Measurements from ENCODE around the gene PLD1.

Gene PLD1

GRCh38 chr3:171836855-171837254 is 26.6 kb upstream of the PLD1 start:
- DNase-seq (ENCODE audit: low spot score): no peak

- DNase-seq (ENCODE audit: low spot score): no peak
Observed at GRCh38 chr3:171835613-171836012, 25.3 kb upstream of the PLD1 start.

- no peak for DNase-seq (ENCODE audit: low spot score)
Observed at GRCh38 chr3:171835116-171835515, 24.8 kb upstream of the PLD1 start.

- DNase-seq (ENCODE audit: low spot score): no peak
Observed at GRCh38 chr3:171834461-171834801, 24.1 kb upstream of the PLD1 start.

- peak; percentile 33 for DNase-seq (ENCODE audit: low spot score)
Observed at GRCh38 chr3:171833789-171834460, 23.6 kb upstream of the PLD1 start.

GRCh38 chr3:171832989-171833388 is 22.7 kb upstream of the PLD1 start:
- no peak for DNase-seq (ENCODE audit: low spot score)

- no peak for DNase-seq (ENCODE audit: low spot score)
Observed at GRCh38 chr3:171831936-171832335, 21.7 kb upstream of the PLD1 start.

GRCh38 chr3:171830518-171830875 is 20.2 kb upstream of the PLD1 start:
- DNase-seq (ENCODE audit: low spot score): no peak

GRCh38 chr3:171829841-171830517 is 19.7 kb upstream of the PLD1 start:
- peak; percentile 57 for DNase-seq (ENCODE audit: low spot score)

GRCh38 chr3:171828902-171829770 is 18.9 kb upstream of the PLD1 start:
- DNase-seq (ENCODE audit: low spot score): no peak

DNA sequence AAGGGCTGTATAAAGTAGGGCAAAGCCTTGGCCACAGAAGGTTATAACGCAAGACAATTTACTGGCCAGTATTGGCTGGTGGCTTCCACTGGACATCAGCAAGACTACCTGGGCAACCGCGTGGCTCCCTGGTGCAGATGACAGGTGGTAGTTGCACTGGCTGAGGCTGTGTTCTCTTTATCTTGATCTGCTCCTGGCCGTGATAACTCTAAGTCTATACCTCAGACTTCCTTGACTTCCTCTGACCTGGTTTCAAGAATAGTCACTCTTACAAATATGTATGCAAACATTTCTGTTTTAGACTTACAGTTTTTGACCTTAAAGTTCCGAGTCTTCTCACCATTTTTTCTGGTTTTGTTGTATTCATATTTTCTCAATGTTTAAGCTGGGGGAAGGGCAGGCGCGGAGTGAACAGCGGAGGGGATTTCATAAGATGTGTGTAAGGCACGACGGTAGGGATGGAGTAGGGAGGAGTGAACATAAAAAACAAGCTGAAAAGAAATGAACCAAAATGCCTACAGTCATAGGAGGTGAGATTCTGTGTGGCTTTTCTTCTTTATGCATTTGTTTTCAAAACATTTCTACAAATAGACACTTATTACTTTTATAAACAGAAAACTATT is 17.7 kb upstream of the PLD1 start:
- DNase-seq (ENCODE audit: low spot score): no peak

DNA sequence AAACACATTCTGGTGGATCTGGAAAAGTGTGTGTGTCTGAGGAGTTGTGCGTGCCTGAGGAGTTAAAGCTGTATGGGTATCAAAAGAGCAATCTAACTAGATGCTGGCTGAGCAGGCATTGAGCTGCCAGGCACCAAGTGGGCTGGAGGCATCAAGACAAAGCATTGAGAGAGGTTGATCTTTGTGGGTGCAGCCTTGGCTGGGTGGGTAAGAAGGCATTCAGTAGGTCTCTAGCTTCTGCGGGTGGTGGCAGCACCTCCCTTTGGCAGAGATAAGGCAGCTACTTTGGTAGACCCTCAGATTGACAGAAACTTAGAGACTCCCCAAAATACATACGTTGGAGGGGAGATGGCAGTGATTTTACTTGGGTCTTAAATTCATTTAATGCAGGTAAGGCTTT is 17.1 kb upstream of the PLD1 start:
- no peak for DNase-seq (ENCODE audit: low spot score)

DNA sequence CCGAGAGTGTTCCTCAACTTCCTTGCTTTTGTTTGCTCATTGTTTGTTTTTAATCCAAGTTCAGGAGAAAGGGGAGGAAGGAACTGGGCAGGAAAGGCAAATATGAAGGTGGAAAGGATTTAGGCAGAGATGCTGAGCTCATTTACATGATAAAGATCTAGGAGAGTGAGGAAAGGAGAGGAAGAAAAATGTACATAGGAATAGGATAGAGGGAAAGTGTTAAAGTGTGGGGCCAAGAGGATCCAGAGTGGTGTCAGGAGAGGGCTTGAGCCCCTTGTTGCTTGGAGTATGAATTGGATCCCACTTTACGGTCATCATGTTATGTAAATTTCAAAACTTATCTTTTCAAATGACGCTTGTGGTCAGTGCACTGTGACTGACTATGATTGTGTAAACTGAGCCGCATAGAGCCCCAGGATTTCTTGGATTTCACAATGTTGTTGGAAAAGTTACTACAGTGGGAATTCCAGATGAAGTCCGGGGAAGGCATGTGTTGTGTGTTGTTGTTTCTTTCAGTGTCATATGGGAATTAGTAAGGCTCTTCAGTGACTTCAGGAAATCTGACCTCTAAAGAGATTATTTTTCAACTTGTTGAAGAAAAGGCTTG is 15.0 kb upstream of the PLD1 start:
- DNase-seq (ENCODE audit: low spot score): no peak

- no peak for DNase-seq (ENCODE audit: low spot score)
Observed at GRCh38 chr3:171824824-171825221, 14.5 kb upstream of the PLD1 start.

DNA sequence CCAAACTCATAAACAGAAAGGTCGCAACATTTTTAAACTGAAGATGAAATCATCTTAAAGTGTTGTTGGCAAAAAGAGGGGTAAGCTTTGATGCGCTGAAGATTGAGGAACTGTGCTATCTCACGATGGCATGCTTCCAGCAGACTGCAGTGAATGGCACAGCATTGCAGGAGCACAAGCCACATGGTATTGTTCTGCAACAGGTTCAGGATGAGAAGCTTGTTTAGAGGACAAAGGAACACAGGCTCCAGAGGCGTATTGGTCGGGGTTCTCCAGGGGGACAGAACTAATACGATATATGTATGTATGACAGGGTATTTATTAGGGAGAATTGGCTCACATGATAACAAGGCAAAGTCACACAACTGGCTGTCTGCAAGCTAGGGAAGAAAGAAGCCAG is 13.8 kb upstream of the PLD1 start:
- no peak for DNase-seq (ENCODE audit: low spot score)

GRCh38 chr3:171822431-171823106 is 12.3 kb upstream of the PLD1 start:
- no peak for DNase-seq (ENCODE audit: low spot score)

DNA sequence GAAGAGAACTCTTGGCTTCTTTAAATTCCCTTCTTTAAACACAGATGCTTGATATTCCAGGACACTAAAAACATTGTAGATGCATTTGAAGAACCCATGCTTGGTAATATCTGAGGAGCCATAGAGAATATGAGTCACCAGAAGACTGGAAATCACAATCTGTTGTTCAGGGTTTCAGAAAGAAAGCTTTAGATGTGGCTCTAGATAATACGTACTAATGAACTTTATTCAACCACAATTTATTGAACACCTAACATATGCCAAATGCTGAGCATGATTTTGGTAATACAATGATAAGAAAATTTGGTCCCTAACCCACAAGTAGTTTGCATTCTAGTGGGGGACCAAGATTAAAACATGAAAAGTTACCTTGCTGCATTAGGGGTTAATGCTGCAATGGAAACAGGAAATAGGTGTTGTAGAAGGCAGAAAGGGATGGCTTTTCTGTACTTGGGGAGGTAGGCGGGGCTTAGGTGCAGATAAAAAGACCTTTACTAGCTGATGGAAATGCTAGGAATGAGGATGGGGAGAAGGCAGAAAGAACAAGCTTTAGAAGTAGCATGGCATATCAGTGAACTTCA is 11.6 kb upstream of the PLD1 start:
- no peak for DNase-seq (ENCODE audit: low spot score)

- no peak for DNase-seq (ENCODE audit: low spot score)
Observed at GRCh38 chr3:171821044-171821443, 10.8 kb upstream of the PLD1 start.

DNA sequence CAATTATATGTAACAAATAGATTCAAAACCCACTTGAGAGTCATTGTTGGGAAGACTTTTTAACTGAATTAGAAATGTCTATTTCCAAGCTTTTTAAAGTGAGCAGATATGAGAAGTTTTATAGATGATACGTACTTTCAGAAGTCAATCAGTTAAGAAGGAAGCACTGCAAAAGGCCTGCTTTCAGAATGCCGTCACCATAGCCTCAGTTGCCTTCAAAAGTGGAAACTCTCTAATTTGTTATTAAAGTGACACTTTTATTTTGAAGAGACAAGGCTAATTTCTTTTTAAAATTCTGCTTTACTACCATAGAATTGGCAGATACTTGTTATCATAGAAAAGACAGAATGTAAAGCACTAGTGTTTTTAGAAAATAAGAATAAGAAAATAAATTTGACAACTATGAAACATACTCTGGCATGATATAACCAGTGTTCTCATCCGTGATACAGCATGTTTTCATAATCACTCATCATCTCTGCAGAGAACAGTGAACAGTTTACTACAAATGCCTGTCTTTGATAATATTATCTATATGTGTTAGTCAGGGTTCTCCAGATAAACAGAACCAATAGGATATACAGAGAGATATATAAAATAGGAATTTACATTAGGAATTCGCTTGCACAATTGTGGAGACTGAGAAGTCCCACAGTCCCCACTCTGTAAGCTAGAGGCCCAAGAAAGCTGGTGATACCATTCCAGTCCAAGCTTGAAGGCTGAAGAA is 7.0 kb upstream of the PLD1 start:
- DNase-seq (ENCODE audit: low spot score): no peak

GRCh38 chr3:171815973-171816595 is 5.8 kb upstream of the PLD1 start:
- no peak for DNase-seq (ENCODE audit: low spot score)
